Measurements from ENCODE around the gene AMBP.

Gene AMBP

GRCh38 chr9:114078021-114078780 lies at the start of gene AMBP:
Gene AMBP, minus strand, starts transcription at chr9:114078300. Its CDS starts 91 bp downstream, at chr9:114078209.
- DNase-seq, result no peak

DNA sequence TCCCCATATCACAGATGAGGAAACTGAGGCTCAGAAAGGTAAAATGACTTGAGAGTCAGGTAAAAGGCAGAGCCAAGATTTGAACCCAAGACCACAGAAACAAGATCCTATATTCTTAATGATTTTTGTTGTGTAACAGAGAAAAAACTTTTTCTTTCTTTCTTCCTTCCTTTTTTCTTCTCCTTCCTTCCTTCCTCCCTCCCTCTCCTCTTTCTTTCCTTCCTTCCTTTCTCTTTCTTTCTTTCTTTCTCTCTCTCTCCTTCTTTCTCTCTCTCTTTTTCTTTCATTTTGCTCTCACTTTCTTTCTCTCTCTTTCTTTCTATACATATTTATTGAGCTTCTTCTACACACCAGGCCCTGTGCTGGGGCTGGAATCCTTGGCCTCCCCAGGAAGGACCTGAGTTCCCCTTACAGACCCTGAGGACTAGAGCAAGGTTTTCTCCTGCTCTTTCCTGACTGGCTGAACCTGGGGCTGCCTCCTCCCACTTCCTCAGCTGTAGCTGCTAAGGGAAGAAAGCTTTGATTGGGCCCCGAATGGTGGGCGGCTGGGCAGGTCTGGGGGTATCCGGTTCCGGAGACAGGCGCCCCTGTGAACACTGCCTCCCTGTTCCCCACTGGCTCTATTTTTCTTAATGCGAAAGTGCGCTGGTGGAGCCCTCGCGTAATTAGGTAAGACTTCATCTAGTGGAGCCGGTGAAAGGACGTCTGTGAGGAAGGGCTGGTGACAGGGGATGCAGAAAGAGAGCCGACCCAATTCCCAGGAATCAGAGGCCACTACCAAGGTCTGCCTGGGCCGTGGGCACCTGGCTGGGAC lies 48.4 kb upstream of the AMBP start:
- DNase-seq, result no peak

DNA sequence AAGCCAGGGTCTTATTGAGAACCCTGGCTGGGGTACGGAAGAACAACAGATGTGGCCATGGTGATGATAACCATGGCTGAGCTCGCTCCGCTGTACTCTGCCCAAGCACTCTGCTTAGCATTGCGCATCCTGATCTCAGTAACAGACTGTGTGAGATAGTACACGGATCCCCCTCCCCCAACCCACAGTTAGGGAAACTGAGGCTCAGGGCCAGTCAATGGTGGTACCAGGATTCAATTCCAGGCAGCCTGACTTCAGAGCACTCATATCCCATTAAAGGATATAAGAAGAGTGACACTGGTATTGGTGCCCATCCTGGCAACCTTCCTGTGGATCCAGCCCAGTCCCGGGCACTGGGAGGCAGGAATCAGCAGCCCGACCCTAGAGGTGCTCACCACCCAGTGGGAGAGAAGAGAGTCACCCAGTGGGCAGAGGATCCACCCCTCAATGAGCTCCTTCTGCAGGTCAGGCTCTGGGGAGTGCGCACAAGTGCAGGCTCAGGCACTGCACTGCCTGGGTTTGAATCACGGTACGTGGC lies 47.4 kb upstream of the AMBP start:
- DNase-seq, result no peak

GRCh38 chr9:114124666-114125475 lies 46.8 kb upstream of the AMBP start:
- no peak for DNase-seq

GRCh38 chr9:114124138-114124537 lies 46.0 kb upstream of the AMBP start:
- no peak for DNase-seq

- DNase-seq, result no peak
Observed at GRCh38 chr9:114123031-114123977, 45.2 kb upstream of the AMBP start.

GRCh38 chr9:114122136-114123027 lies 44.3 kb upstream of the AMBP start:
- no peak for DNase-seq

GRCh38 chr9:114121227-114122135 lies 43.4 kb upstream of the AMBP start:
- no peak for DNase-seq

GRCh38 chr9:114120192-114121014 lies 42.3 kb upstream of the AMBP start:
- DNase-seq, result no peak

GRCh38 chr9:114119242-114120191 lies 41.4 kb upstream of the AMBP start:
- no peak for DNase-seq

GRCh38 chr9:114117996-114118830 lies 40.1 kb upstream of the AMBP start:
- DNase-seq, result no peak

GRCh38 chr9:114117614-114117995 lies 39.5 kb upstream of the AMBP start:
- no peak for DNase-seq

- DNase-seq, result no peak
Observed at GRCh38 chr9:114116126-114116747, 38.1 kb upstream of the AMBP start.

DNA sequence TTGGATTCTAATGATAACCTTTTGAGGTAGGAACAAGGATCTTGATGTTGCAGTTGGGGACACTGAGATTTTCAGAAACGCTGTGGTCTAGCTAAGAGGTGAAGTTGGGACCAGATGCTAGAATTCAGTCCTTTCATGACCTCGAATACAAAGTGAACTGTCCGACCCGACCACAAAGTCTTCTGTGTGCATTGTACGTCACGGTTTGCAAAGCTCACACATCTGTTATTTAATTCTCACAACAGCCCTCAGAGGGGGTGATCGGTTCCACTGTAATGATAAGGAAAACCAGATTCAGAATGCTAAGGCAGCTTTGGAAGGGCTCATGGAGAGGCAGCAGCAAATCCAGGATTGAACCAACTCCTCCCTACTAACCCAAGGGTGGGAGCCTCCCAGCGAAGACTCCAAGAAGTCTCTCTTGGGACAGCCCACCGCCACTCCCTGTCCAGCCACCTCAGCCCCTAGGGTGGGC lies 37.6 kb upstream of the AMBP start:
- no peak for DNase-seq

DNA sequence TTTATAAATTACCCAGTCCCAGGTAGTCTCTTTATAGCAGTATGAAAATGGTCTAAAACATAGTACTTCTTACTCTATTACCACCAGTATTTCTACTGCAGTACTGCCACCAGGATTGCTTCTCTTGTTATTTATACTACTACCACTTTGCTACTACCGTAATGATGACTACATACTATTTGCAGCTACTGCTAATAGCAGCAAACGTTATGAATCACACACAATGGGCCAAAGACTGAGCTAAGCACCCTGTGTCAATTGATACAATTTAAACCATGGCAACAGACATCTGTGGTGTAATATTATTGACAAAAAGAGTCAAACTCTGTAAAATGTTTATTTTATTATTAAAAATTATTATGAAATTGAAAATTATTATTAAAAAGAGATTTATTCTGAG lies 36.3 kb upstream of the AMBP start:
- DNase-seq, result no peak

Measured in CD4-positive, alpha-beta T cell treated with Interleukin-17A for 4 hours (primary cell).